Parathyroid adenoma (tissue), 2 donors: ENCODE data around the gene NDUFAF3.
"Not testable (repeated sequence)": the region's sequence is repeated elsewhere in the genome, so short reads cannot be mapped to it uniquely, and the experiment has no call there.

ENCODE experiments used
- H2AFZ ChIP-seq: fragments of 300-600 bp; sonication (generic); one replicate; pipeline ENCODE4 v1.7.0; 2017; ENCODE audit warnings: antibody characterized with exemption, mild to moderate bottlenecking
- H3K27ac ChIP-seq: fragments of 300-600 bp; sonication (generic); one replicate; pipeline ENCODE4 v1.7.0; 2017
- H3K27me3 ChIP-seq: fragments of 300-600 bp; sonication (generic); one replicate; pipeline ENCODE4 v1.7.0; 2017; ENCODE audit warnings: low read length; ENCODE audit not compliant: control insufficient read depth, insufficient read depth
- H3K36me3 ChIP-seq: fragments of 300-600 bp; sonication (generic); one replicate; pipeline ENCODE4 v1.7.0; 2017; ENCODE audit warnings: low read length; ENCODE audit not compliant: control insufficient read depth, insufficient read depth
- H3K4me1 ChIP-seq: fragments of 300-600 bp; sonication (generic); one replicate; pipeline ENCODE4 v1.7.0; 2017; ENCODE audit warnings: control low read depth
- H3K4me2 ChIP-seq: fragments of 300-600 bp; sonication (generic); one replicate; pipeline ENCODE4 v1.7.0; 2017; ENCODE audit warnings: low read length
- H3K4me3 ChIP-seq: fragments of 300-600 bp; sonication (generic); one replicate; pipeline ENCODE4 v1.7.0; 2017; ENCODE audit warnings: low read depth, low read length
- H3K79me2 ChIP-seq: fragments of 300-600 bp; sonication (generic); one replicate; pipeline ENCODE4 v1.7.0; 2017; ENCODE audit warnings: control low read depth
- H3K9ac ChIP-seq: fragments of 300-600 bp; sonication (generic); one replicate; pipeline ENCODE4 v1.7.0; 2017; ENCODE audit warnings: mild to moderate bottlenecking
- H3K9me3 ChIP-seq: fragments of 300-600 bp; sonication (generic); one replicate; pipeline ENCODE4 v1.7.0; 2017; ENCODE audit warnings: low read length; ENCODE audit not compliant: control insufficient read depth
- TF ChIP-seq, protein P1 (sequence below): fragments of 300-600 bp; sonication (generic); IDR thresholded peaks from one replicate; pipeline ENCODE4 v1.7.0; 2017; ENCODE audit warnings: antibody characterized with exemption, mild to moderate bottlenecking
- donor health status: primary hyperparathyroidism.

Gene NDUFAF3

GRCh38 chr3:49005998-49006397 is 15.9 kb upstream of the NDUFAF3 start:
- peaks cover 32% of the 10 kb centered on the region for H3K79me2 ChIP-seq
- no peaks in the 10 kb centered on the region for H3K27me3 ChIP-seq
- H3K9ac ChIP-seq = no peak overlapping the region
- no peaks in the 10 kb centered on the region for H3K36me3 ChIP-seq
- no peak overlapping the region for H3K27ac ChIP-seq
- TF ChIP-seq, protein P1, sequence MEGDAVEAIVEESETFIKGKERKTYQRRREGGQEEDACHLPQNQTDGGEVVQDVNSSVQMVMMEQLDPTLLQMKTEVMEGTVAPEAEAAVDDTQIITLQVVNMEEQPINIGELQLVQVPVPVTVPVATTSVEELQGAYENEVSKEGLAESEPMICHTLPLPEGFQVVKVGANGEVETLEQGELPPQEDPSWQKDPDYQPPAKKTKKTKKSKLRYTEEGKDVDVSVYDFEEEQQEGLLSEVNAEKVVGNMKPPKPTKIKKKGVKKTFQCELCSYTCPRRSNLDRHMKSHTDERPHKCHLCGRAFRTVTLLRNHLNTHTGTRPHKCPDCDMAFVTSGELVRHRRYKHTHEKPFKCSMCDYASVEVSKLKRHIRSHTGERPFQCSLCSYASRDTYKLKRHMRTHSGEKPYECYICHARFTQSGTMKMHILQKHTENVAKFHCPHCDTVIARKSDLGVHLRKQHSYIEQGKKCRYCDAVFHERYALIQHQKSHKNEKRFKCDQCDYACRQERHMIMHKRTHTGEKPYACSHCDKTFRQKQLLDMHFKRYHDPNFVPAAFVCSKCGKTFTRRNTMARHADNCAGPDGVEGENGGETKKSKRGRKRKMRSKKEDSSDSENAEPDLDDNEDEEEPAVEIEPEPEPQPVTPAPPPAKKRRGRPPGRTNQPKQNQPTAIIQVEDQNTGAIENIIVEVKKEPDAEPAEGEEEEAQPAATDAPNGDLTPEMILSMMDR = no peak
- H3K4me3 ChIP-seq = peak overlapping the region; percentile 100
- H3K4me1 ChIP-seq = peaks cover 6% of the 10 kb centered on the region
- peak overlapping the region; percentile 100 for H3K4me2 ChIP-seq
- H2AFZ ChIP-seq = no peak overlapping the region
- no peaks in the 10 kb centered on the region for H3K9me3 ChIP-seq

- Histone ChIP-seq H3K9ac (no peak overlapping the region), H3K36me3 (no peaks in the 10 kb centered on the region), H3K4me2 (peak overlapping the region; percentile 100), H3K4me1 (peaks cover 6% of the 10 kb centered on the region), H3K4me3 (peak overlapping the region; percentile 100), H3K79me2 (peaks cover 29% of the 10 kb centered on the region), H3K27me3 (no peaks in the 10 kb centered on the region), H3K9me3 (no peaks in the 10 kb centered on the region), H3K27ac (peak overlapping the region; percentile 87), H2AFZ (peak overlapping the region; percentile 78)
- TF ChIP-seq, protein P1 = no peak
These were observed 15.4 kb upstream of the NDUFAF3 start for GRCh38 chr3:49006408-49007067.

- H2AFZ ChIP-seq = peak within 1 kb of the TSS; percentile 78
- H3K9me3 ChIP-seq = no peaks in the 10 kb centered on the region
- peak within 1 kb of the TSS; percentile 87 for H3K27ac ChIP-seq
- H3K4me3 ChIP-seq = peak within 1 kb of the TSS; percentile 100
- H3K36me3 ChIP-seq = no peaks in the 10 kb centered on the region
- peaks cover 6% of the 10 kb centered on the region for H3K4me1 ChIP-seq
- peaks cover 24% of the 10 kb centered on the region for H3K79me2 ChIP-seq
- H3K4me2 ChIP-seq = peak within 1 kb of the TSS; percentile 100
- H3K9ac ChIP-seq = peak within 1 kb of the TSS; percentile 49
- TF ChIP-seq, protein P1 = peak; percentile 64
- H3K27me3 ChIP-seq = no peaks in the 10 kb centered on the region
These were observed 14.7 kb upstream of the NDUFAF3 start, which contains the start of gene WDR6 for GRCh38 chr3:49007068-49007770. Gene WDR6, plus strand, starts transcription at chr3:49007391. Its CDS starts 41 bp downstream, at chr3:49007432.

DNA sequence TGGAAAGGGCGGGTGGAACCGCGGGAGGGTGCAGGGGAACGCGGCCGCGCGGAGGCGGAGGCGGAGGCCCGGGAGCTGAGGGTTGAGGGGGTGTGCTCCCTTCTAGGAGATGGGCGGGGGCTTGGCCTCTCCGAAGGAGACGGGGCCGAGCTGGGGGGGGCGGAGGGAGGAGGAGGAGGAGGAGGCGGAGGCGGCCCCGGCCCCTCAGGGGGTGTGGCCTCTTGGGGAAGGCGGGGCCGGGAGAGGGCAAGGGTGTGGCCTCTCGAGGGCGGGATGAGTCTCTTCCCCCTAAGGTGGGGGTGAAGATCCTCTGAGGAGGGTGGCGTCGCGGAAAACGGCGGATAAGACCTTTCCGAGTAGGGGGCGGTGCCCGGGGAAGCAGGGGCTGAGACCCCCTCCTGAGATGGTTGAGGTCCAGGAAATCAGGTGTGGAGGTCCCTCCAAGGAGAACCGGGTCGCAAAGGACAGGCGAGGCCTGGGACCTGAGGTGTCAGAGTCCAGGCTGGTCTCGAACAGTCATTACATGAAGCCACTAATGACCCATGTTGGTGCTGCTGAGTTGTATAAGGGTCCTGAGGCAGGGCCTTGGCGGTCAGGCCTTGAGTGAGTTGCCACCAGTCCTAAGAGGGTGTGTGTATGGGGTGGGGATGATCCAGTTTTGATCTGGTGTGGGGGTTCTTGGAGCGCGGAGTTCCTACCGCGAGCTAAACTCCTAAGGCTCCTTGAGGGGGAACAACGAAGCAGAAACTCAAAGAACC is 14.0 kb upstream of the NDUFAF3 start:
- Histone ChIP-seq H3K27ac (peak overlapping the region; percentile 87), H3K79me2 (peaks cover 19% of the 10 kb centered on the region), H3K27me3 (no peaks in the 10 kb centered on the region), H3K9me3 (no peaks in the 10 kb centered on the region), H3K4me2 (peak overlapping the region; percentile 100), H2AFZ (peak overlapping the region; percentile 78), H3K36me3 (no peaks in the 10 kb centered on the region), H3K4me1 (peaks cover 6% of the 10 kb centered on the region), H3K9ac (peak overlapping the region; percentile 49), H3K4me3 (peak overlapping the region; percentile 100)
- TF ChIP-seq, protein P1 = no peak

DNA sequence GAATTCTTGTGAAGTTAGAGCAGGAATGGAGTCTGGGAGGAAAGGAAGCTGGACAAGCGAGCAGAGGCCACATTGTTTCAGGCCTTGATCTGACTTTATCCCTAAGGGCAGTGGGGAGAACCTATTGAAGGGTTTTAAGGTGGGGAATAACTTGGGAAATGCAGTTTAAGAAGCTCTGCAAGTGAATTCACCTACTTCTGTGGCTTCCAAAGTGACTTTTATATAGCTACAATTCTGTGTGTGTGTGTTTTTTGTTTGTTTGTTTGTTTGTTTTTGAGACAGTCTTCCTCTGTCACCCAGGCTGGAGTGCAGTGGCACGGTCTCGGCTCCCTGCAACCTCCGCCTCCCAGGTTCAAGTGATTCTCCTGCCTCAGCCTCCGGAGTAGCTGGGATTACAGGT is 13.3 kb upstream of the NDUFAF3 start:
- not testable (repeated sequence) for H3K27me3 ChIP-seq, H3K9ac ChIP-seq, H3K36me3 ChIP-seq, H3K4me3 ChIP-seq, H3K4me1 ChIP-seq, H2AFZ ChIP-seq, H3K9me3 ChIP-seq
- peak overlapping the region; percentile 0 for H3K4me2 ChIP-seq
- peak overlapping the region; percentile 87 for H3K27ac ChIP-seq
- peaks cover 19% of the 10 kb centered on the region for H3K79me2 ChIP-seq
